NT2/D1 (cell line): ENCODE measurements around the gene DDX49.

Source experiments
- DNase-seq: peaks from one replicate; pipeline ENCODE4 v3.0.0-alpha.2; 2011; ENCODE audit warnings: low read depth, low spot score
- H3K27me3 ChIP-seq: 2 replicates; pipeline ENCODE4 v1.6.0; 2011; ENCODE audit warnings: mild to moderate bottlenecking; ENCODE audit not compliant: insufficient read length, insufficient read depth
- H3K36me3 ChIP-seq: 2 replicates; pipeline ENCODE4 v1.6.1; 2011; ENCODE audit warnings: mild to moderate bottlenecking, low read length, mixed read lengths; ENCODE audit not compliant: insufficient read depth, insufficient read length
- H3K4me1 ChIP-seq: 2 replicates; pipeline ENCODE4 v1.5.1; 2011; ENCODE audit not compliant: insufficient read depth, insufficient read length
- H3K4me3 ChIP-seq: 2 replicates; pipeline ENCODE4 v1.5.1; 2011; ENCODE audit warnings: low read depth; ENCODE audit not compliant: insufficient read length
- H3K9ac ChIP-seq: 2 replicates; pipeline ENCODE4 v1.6.0; 2011; ENCODE audit warnings: low read depth; ENCODE audit not compliant: insufficient read length
- H3K9me3 ChIP-seq: 2 replicates; pipeline ENCODE4 v1.5.1; 2011; ENCODE audit warnings: mild to moderate bottlenecking, low read length; ENCODE audit not compliant: insufficient read depth
- SUZ12 ChIP-seq: IDR thresholded peaks from 2 replicates; pipeline ENCODE4 v1.6.1; 2011; ENCODE audit not compliant: insufficient read length, insufficient read depth; ENCODE audit errors: extremely low read depth
- YY1 ChIP-seq: IDR thresholded peaks from 2 replicates; pipeline ENCODE4 v1.6.1; 2011; ENCODE audit not compliant: insufficient read length, insufficient read depth
- ZNF274 ChIP-seq: IDR thresholded peaks from 2 replicates; pipeline ENCODE4 v1.6.1; 2011; ENCODE audit warnings: mild to moderate bottlenecking, low read depth, low read length

DDX49 gene

GRCh38 chr19:18889949-18890745 is 29.4 kb upstream of the DDX49 start:
- DNase-seq = no peak
- TF ChIP-seq SUZ12 = no peak
- no peak for TF ChIP-seq YY1
- no peaks in the 10 kb centered on the region for H3K27me3 ChIP-seq
- H3K36me3 ChIP-seq = peaks cover 27% of the 10 kb centered on the region
- H3K4me3 ChIP-seq = no peak overlapping the region
- peaks cover 12% of the 10 kb centered on the region for H3K4me1 ChIP-seq
- no peak overlapping the region for H3K9ac ChIP-seq
- no peaks in the 10 kb centered on the region for H3K9me3 ChIP-seq

GRCh38 chr19:18893587-18894253 is 25.8 kb upstream of the DDX49 start:
- no peak for DNase-seq
- Histone ChIP-seq H3K4me1 (peaks cover 14% of the 10 kb centered on the region), H3K9ac (peak overlapping the region; percentile 8), H3K4me3 (no peak overlapping the region), H3K36me3 (peaks cover 17% of the 10 kb centered on the region), H3K27me3 (no peaks in the 10 kb centered on the region), H3K9me3 (no peaks in the 10 kb centered on the region)
- TF ChIP-seq ZNF274 = no peak
- TF ChIP-seq SUZ12 = no peak
- no peak for TF ChIP-seq YY1

GRCh38 chr19:18894254-18895037 is 25.1 kb upstream of the DDX49 start:
- no peak for DNase-seq
- Histone ChIP-seq H3K9me3 (no peaks in the 10 kb centered on the region), H3K9ac (peak overlapping the region; percentile 79), H3K4me1 (peaks cover 14% of the 10 kb centered on the region), H3K36me3 (peaks cover 24% of the 10 kb centered on the region), H3K4me3 (peak overlapping the region; percentile 77), H3K27me3 (no peaks in the 10 kb centered on the region)
- no peak for TF ChIP-seq SUZ12
- TF ChIP-seq YY1 = no peak
- no peak for TF ChIP-seq ZNF274

DNA sequence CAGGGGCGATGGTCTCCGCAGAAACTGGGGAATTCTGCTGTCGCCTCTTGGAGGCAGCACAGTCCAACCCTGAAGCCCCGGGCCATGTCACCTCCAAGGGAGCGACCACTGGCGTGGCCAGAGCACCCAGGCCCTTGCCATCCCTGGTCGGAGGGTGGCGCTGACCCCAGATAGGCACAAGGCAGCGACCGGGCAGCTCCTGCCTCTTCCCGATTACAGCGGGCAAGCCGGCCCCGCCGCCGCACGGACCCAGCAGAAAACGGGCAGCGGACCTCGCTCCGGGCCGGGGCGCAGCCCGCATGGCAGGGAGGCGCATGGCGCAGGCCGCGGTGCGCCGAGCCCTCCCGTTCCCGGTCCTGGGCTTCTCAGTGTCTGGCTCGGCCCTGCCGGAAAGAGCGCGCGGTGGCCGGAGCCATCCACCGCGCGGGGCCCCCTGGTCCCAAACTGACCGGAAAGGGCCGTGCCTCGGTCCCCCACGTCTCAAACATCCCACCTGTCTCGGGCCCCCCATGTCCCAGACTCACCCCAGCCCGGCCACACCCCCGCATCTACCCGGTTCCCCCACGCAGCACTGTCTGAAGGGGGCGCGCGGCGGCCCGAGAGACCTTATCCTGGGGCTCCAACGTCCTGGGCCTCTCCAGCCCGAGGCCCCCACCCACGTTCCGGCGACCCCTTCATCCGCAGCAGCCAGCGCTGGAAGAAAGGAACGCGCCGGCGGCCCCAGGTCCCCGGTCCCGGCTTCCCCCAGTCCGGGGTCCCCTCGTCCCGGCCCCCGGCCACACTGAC is 24.3 kb upstream of the DDX49 start:
- H3K4me3 ChIP-seq = peak overlapping the region; percentile 77
- TF ChIP-seq YY1 (no peak), ZNF274 (no peak), SUZ12 (no peak)
- H3K9ac ChIP-seq = peak overlapping the region; percentile 79
- no peaks in the 10 kb centered on the region for H3K9me3 ChIP-seq
- peaks cover 28% of the 10 kb centered on the region for H3K36me3 ChIP-seq
- H3K4me1 ChIP-seq = peaks cover 12% of the 10 kb centered on the region
- H3K27me3 ChIP-seq = no peaks in the 10 kb centered on the region
- peak; percentile 67 for DNase-seq

- Histone ChIP-seq H3K4me3 (peak within 1 kb of the TSS; percentile 77), H3K4me1 (peaks cover 12% of the 10 kb centered on the region)
Observed at GRCh38 chr19:18895824-18896341, 23.6 kb upstream of the DDX49 start, which contains the start of gene CERS1. Gene CERS1, minus strand, starts transcription at chr19:18896158. Its CDS starts 86 bp downstream, at chr19:18896072.

DNA sequence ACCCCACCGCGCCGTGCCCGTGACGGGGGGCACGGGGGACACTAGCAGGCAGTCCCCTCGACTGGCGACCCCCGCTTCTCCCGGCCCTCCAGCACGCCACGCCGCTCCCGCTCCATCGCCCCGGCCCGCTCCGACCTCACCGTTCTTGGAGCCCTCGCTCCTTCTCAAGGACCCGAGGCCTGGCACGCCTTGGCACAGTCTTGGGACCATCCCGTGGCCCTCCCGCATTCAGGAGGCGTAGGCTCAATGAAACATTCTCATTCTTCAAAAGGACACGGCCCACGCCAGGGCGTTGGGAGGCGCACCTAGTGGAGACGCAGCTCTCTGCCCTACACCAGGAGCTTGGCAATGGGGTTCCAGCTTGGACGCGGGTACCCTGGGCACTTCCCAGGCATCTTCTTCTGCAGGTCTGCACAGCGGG is 23.1 kb upstream of the DDX49 start:
- TF ChIP-seq ZNF274 (no peak), YY1 (no peak)
- Histone ChIP-seq H3K4me3 (no peak overlapping the region), H3K27me3 (no peaks in the 10 kb centered on the region), H3K9me3 (no peaks in the 10 kb centered on the region), H3K4me1 (peaks cover 10% of the 10 kb centered on the region), H3K9ac (no peak overlapping the region), H3K36me3 (peaks cover 39% of the 10 kb centered on the region)
- no peak for DNase-seq

More at GRCh38 chr19:18895824-18896341, 23.6 kb upstream of the DDX49 start, which contains the start of gene CERS1:
- TF ChIP-seq YY1 (no peak), SUZ12 (no peak), ZNF274 (no peak)
- no peaks in the 10 kb centered on the region for H3K9me3 ChIP-seq
- peaks cover 33% of the 10 kb centered on the region for H3K36me3 ChIP-seq
- no peak for DNase-seq
- H3K27me3 ChIP-seq = no peaks in the 10 kb centered on the region
- peak within 1 kb of the TSS; percentile 79 for H3K9ac ChIP-seq
